CD8-positive, alpha-beta memory T cell (primary cell): ENCODE data around the gene SMPD3. TPM values are rescaled to one million over a fixed set of nuclear protein-coding genes. Genes with fewer than 3 reads are reported as not detected.

ENCODE experiments used
- CTCF ChIA-PET: fragments of 350-600 bp; sonication (Branson Sonifier 250); formaldehyde crosslinking; loops from one replicate; lab custom pipeline; 2021; ENCODE audit warnings: antibody characterized with exemption; lab: Charles Lee
- POLR2A ChIA-PET: fragments of 350-600 bp; sonication (Branson Sonifier 250); formaldehyde crosslinking; loops from one replicate; lab custom pipeline; 2021; ENCODE audit warnings: antibody characterized with exemption; lab: Charles Lee
- DNase-seq, 5 donors: peaks; one replicate each; pipeline versions ENCODE4 v3.0.0 to v3.0.0-alpha.2; 2020 to 2022; ENCODE audit warnings: mixed read lengths in 1 of 5
- H3K27ac ChIP-seq: one replicate; pipeline ENCODE4 v1.7.0; 2013; ENCODE audit warnings: low read depth, mild to moderate bottlenecking, low read length, moderate library complexity
- H3K27me3 ChIP-seq: 2 replicates; pipeline ENCODE4 v1.7.0; 2013; ENCODE audit warnings: low read length, mild to moderate bottlenecking; ENCODE audit not compliant: insufficient read depth, poor library complexity, severe bottlenecking
- H3K36me3 ChIP-seq: 2 replicates; pipeline ENCODE4 v1.7.0; 2013; ENCODE audit warnings: mild to moderate bottlenecking, low read length, moderate library complexity; ENCODE audit not compliant: insufficient read depth
- H3K4me1 ChIP-seq: 2 replicates; pipeline ENCODE4 v1.7.0; 2013; ENCODE audit warnings: mild to moderate bottlenecking, low read length, moderate library complexity; ENCODE audit not compliant: insufficient read depth
- H3K4me3 ChIP-seq: 2 replicates; pipeline ENCODE4 v1.7.0; 2013; ENCODE audit warnings: mild to moderate bottlenecking, low read length
- H3K9me3 ChIP-seq: 2 replicates; pipeline ENCODE4 v1.7.0; 2013; ENCODE audit warnings: mild to moderate bottlenecking, low read length
- H3K27ac Mint-ChIP-seq, 8 donors: one replicate each; pipeline ENCODE4 v1.8.0; 2020 to 2021; ENCODE audit warnings: mixed read lengths in 8 of 8, mild to moderate bottlenecking in 6 of 8, inconsistent platforms in 3 of 8, moderate library complexity in 3 of 8
- H3K27me3 Mint-ChIP-seq, 2 donors: one replicate each; pipeline ENCODE4 v1.8.0; 2020 to 2021; ENCODE audit warnings: mixed read lengths in 2 of 2, mild to moderate bottlenecking in 1 of 2, moderate library complexity in 1 of 2
- H3K36me3 Mint-ChIP-seq, 3 donors: one replicate each; pipeline ENCODE4 v1.8.0; 2020 to 2021; ENCODE audit warnings: mixed read lengths in 3 of 3, inconsistent platforms in 1 of 3, mild to moderate bottlenecking in 1 of 3
- H3K4me1 Mint-ChIP-seq, 3 donors: one replicate each; pipeline ENCODE4 v1.8.0; 2020 to 2021; ENCODE audit warnings: mixed read lengths in 3 of 3, inconsistent platforms in 1 of 3, mild to moderate bottlenecking in 1 of 3
- H3K4me3 Mint-ChIP-seq, 7 donors: one replicate each; pipeline ENCODE4 v1.8.0; 2020 to 2021; ENCODE audit warnings: mixed read lengths in 7 of 7, mild to moderate bottlenecking in 6 of 7, moderate library complexity in 4 of 7, inconsistent platforms in 2 of 7
- H3K9me3 Mint-ChIP-seq, 5 donors: one replicate each; pipeline ENCODE4 v1.8.0; 2020 to 2022; ENCODE audit warnings: mixed read lengths in 5 of 5, mild to moderate bottlenecking in 3 of 5, moderate library complexity in 2 of 5, inconsistent platforms in 1 of 5
- polyA plus RNA-seq: library from polyadenylated mRNA; unstranded; fragments of 300-500 nt; fragmentation: Illumina TruSeq; gene quantifications from one replicate; pipeline ENCODE4 v1.2.3, GENCODE V29; 2021
- total RNA-seq, 2 experiments: library from RNA; stranded (reverse); gene quantifications; one replicate each; pipeline ENCODE4 v1.2.3, GENCODE V29; 2021

SMPD3 gene
- total and polyA plus RNA-seq, 3 experiments from 2014 or later: 0.15 to 1.6 (median 0.22) TPM

GRCh38 chr16:68469796-68470460 lies 21.6 kb upstream of the SMPD3 start:
- no peak overlapping the region for H3K27ac ChIP-seq
- no peaks in the 10 kb centered on the region for H3K9me3 Mint-ChIP-seq
- peaks cover 39% of the 10 kb centered on the region for H3K4me1 ChIP-seq
- no peaks in the 10 kb centered on the region for H3K27me3 ChIP-seq
- peak overlapping the region; percentile 52 for H3K4me3 ChIP-seq
- DNase-seq: peak in 1 of 5 donors; percentile 10
- peaks cover 40 to 53% (median 52%) of the 10 kb centered on the region in 3 donors for H3K4me1 Mint-ChIP-seq
- ChIA-PET CTCF (interaction anchor here (0.6 to 3.2 kb wide), 8 partner anchors 11 to 141 kb away, joined by 3 to 15 read pairs (median 4); no protein-coding TSS in a partner anchor), POLR2A (interaction anchor here (1.6 kb wide), 1 partner anchor 53 kb away, joined by 6 read pairs; no protein-coding TSS in a partner anchor)
- peak overlapping the region; percentile 5 to 91 (median 88) for H3K27ac Mint-ChIP-seq
- H3K36me3 Mint-ChIP-seq: no peaks in the 10 kb centered on the region
- peaks cover 0 to 1% of the 10 kb centered on the region in 2 donors for H3K27me3 Mint-ChIP-seq
- H3K9me3 ChIP-seq: no peaks in the 10 kb centered on the region
- no peaks in the 10 kb centered on the region for H3K36me3 ChIP-seq
- H3K4me3 Mint-ChIP-seq: peak overlapping the region; percentile 24 to 94 (median 87)

- H3K27me3 Mint-ChIP-seq: peaks cover 0 to 2% of the 10 kb centered on the region in 2 donors
- no peak for DNase-seq
- CTCF ChIA-PET: interaction anchor here (0.6 to 0.9 kb wide), 2 partner anchors 21 to 49 kb away, joined by 3 read pairs; no protein-coding TSS in a partner anchor
- Histone ChIP-seq H3K36me3 (no peaks in the 10 kb centered on the region), H3K4me1 (peaks cover 39% of the 10 kb centered on the region), H3K27me3 (no peaks in the 10 kb centered on the region), H3K9me3 (no peaks in the 10 kb centered on the region), H3K4me3 (no peak overlapping the region), H3K27ac (no peak overlapping the region)
- H3K36me3 Mint-ChIP-seq: peaks cover 0 to 7% (median 0%) of the 10 kb centered on the region in 3 donors
- H3K4me1 Mint-ChIP-seq: peaks cover 40 to 53% (median 52%) of the 10 kb centered on the region in 3 donors
- peak overlapping the region in 1 of 8 donors; percentile 29 for H3K27ac Mint-ChIP-seq
- POLR2A ChIA-PET: no interaction called here
- peak overlapping the region in 6 of 7 donors; percentile 26 to 80 (median 42) for H3K4me3 Mint-ChIP-seq
- H3K9me3 Mint-ChIP-seq: peaks cover 0 to 3% (median 0%) of the 10 kb centered on the region in 5 donors
These were observed 20.5 kb upstream of the SMPD3 start for GRCh38 chr16:68468842-68469241.

DNA sequence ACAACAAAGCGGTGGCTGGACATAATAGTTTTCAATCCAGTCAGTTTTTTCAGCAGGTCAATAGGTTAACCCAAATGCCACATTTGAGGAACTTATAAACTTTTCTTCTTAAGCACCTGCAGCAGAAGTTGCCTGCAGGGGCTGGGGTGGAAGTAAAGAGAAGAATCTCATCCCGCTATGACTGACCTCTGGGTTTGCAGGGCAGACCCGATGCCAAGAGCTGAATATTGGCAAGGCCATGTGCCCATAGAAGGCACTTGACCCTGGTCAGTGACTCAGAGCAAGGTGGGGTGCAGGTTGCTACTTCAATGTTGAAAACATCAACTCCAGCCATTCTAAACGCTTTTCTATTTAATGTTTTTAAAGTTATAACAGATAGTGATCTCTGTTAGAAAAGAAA lies 17.9 kb upstream of the SMPD3 start:
- no peak for DNase-seq
- Histone ChIP-seq H3K27ac (no peak overlapping the region), H3K36me3 (no peaks in the 10 kb centered on the region), H3K9me3 (no peaks in the 10 kb centered on the region), H3K4me3 (no peak overlapping the region), H3K27me3 (no peaks in the 10 kb centered on the region), H3K4me1 (peaks cover 39% of the 10 kb centered on the region)
- Mint-ChIP-seq H3K4me3 (no peak overlapping the region), H3K27me3 (peaks cover 5 to 7% of the 10 kb centered on the region in 2 donors), H3K4me1 (peaks cover 36 to 46% (median 46%) of the 10 kb centered on the region in 3 donors), H3K27ac (no peak overlapping the region), H3K36me3 (peaks cover 0 to 17% (median 0%) of the 10 kb centered on the region in 3 donors), H3K9me3 (peaks cover 0 to 7% (median 3%) of the 10 kb centered on the region in 5 donors)
- ChIA-PET POLR2A (no interaction called here), CTCF (interaction anchor here (1.2 kb wide), 1 partner anchor 44 kb away, joined by 3 read pairs; no protein-coding TSS in a partner anchor)

DNA sequence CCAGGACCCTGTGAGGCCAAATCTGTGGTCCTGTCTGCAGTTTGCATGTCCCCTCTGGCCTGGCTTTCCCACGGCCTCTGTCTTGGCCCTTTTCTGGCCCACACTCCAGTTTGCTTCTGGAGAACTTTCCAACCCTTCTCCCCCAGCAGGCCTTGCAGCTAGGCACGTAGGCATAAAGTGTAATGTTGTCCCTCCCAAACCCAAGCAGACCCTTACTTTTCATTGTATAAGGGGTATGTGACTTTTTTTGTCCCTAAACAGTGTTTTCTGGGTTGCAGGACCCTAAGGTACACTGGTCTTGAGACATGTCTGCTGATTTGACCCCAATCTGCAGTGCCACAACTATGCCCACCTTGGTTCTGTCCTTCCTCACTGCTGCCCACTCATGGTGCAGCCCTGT lies 15.6 kb upstream of the SMPD3 start:
- no peaks in the 10 kb centered on the region for H3K27me3 ChIP-seq
- DNase-seq: no peak
- H3K27ac Mint-ChIP-seq: peak overlapping the region in 1 of 8 donors; percentile 46
- no peaks in the 10 kb centered on the region for H3K36me3 ChIP-seq
- ChIA-PET CTCF (interaction anchor here (1.2 to 1.3 kb wide), 2 partner anchors 17 to 46 kb away, joined by 3 read pairs; no protein-coding TSS in a partner anchor), POLR2A (no interaction called here)
- peaks cover 0 to 7% (median 3%) of the 10 kb centered on the region in 5 donors for H3K9me3 Mint-ChIP-seq
- H3K4me3 Mint-ChIP-seq: no peak overlapping the region
- H3K27ac ChIP-seq: no peak overlapping the region
- H3K4me1 ChIP-seq: peaks cover 17% of the 10 kb centered on the region
- H3K4me1 Mint-ChIP-seq: peaks cover 18 to 24% (median 23%) of the 10 kb centered on the region in 3 donors
- peaks cover 0 to 17% (median 0%) of the 10 kb centered on the region in 3 donors for H3K36me3 Mint-ChIP-seq
- H3K27me3 Mint-ChIP-seq: peaks cover 18 to 26% of the 10 kb centered on the region in 2 donors
- no peaks in the 10 kb centered on the region for H3K9me3 ChIP-seq
- H3K4me3 ChIP-seq: no peak overlapping the region

GRCh38 chr16:68460067-68460466 lies 11.8 kb upstream of the SMPD3 start:
- Mint-ChIP-seq H3K9me3 (peaks cover 0 to 7% (median 3%) of the 10 kb centered on the region in 5 donors), H3K27ac (no peak overlapping the region), H3K36me3 (peaks cover 0 to 17% (median 0%) of the 10 kb centered on the region in 3 donors), H3K4me3 (no peak overlapping the region), H3K27me3 (peaks cover 17 to 26% of the 10 kb centered on the region in 2 donors), H3K4me1 (no peaks in the 10 kb centered on the region)
- DNase-seq: no peak
- Histone ChIP-seq H3K4me1 (no peaks in the 10 kb centered on the region), H3K9me3 (no peaks in the 10 kb centered on the region), H3K36me3 (no peaks in the 10 kb centered on the region), H3K27me3 (no peaks in the 10 kb centered on the region), H3K4me3 (no peak overlapping the region), H3K27ac (no peak overlapping the region)
- POLR2A ChIA-PET: no interaction called here
- CTCF ChIA-PET: interaction anchor here (1.0 kb wide), 1 partner anchor 50 kb away, joined by 4 read pairs; no protein-coding TSS in a partner anchor

DNA sequence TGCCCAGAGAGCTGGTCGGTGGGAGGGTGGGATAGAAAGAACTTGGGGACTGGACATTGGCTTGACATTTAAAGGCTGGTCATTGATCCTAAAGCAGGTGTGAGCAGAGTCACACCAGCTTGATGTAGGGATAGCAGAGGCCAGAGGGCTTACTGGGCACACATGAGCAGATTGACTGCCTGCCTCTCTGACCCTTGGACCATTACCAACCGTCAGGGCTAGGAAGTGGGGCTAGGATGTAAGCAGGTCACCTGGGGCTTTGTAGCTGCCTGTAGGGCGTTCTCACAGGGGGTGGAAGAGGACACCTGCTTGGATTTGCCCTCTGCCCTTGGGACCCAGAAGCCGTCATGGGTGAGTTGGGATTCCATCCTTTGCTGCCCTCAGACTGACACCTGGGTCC lies 11.1 kb upstream of the SMPD3 start:
- Mint-ChIP-seq H3K4me1 (no peaks in the 10 kb centered on the region), H3K4me3 (no peak overlapping the region), H3K27me3 (peaks cover 17 to 26% of the 10 kb centered on the region in 2 donors), H3K27ac (no peak overlapping the region), H3K9me3 (peaks cover 0 to 7% (median 3%) of the 10 kb centered on the region in 5 donors), H3K36me3 (peaks cover 0 to 16% (median 0%) of the 10 kb centered on the region in 3 donors)
- Histone ChIP-seq H3K4me3 (no peak overlapping the region), H3K9me3 (no peaks in the 10 kb centered on the region), H3K36me3 (no peaks in the 10 kb centered on the region), H3K4me1 (no peaks in the 10 kb centered on the region), H3K27me3 (no peaks in the 10 kb centered on the region), H3K27ac (no peak overlapping the region)
- POLR2A ChIA-PET: no interaction called here
- no peak for DNase-seq
- CTCF ChIA-PET: interaction anchor here (1.0 kb wide), 1 partner anchor 51 kb away, joined by 4 read pairs; no protein-coding TSS in a partner anchor

DNA sequence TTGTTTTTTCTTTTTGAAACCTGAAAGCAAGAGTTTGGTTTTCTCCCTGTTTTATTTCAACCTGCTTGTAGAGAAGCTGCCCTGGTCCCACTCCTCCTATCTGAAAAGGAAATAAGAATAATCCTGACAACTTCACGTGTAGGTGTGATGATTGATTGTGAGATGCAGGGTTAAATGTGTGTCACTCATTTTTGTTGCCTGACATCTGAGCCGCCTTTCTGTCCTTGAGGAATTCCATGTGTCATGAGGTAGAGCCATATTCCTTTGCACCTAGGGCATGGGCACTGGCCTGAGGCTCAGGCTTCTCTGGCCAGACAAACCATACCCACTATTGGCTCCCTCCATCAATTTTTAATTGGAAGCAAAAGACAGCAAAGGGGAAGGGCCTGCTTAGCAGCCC lies 10.2 kb upstream of the SMPD3 start:
- no peaks in the 10 kb centered on the region for H3K4me1 Mint-ChIP-seq
- ChIA-PET POLR2A (no interaction called here), CTCF (no interaction called here)

GRCh38 chr16:68458101-68458500 lies 9.8 kb upstream of the SMPD3 start:
- Mint-ChIP-seq H3K27ac (no peak overlapping the region), H3K4me3 (no peak overlapping the region), H3K9me3 (peaks cover 0 to 3% (median 0%) of the 10 kb centered on the region in 5 donors), H3K36me3 (peaks cover 0 to 5% (median 0%) of the 10 kb centered on the region in 3 donors), H3K27me3 (peaks cover 13 to 26% of the 10 kb centered on the region in 2 donors), H3K4me1 (no peaks in the 10 kb centered on the region)
- Histone ChIP-seq H3K9me3 (no peaks in the 10 kb centered on the region), H3K4me1 (peaks cover 5% of the 10 kb centered on the region), H3K36me3 (no peaks in the 10 kb centered on the region), H3K27ac (no peak overlapping the region), H3K4me3 (no peak overlapping the region), H3K27me3 (no peaks in the 10 kb centered on the region)
- CTCF ChIA-PET: interaction anchor here (1.1 kb wide), 1 partner anchor 9 kb away, joined by 3 read pairs; no protein-coding TSS in a partner anchor
- POLR2A ChIA-PET: no interaction called here
- DNase-seq: no peak

More for the DNA sequence above, 10.2 kb upstream of the SMPD3 start:
- Histone ChIP-seq H3K4me1 (peaks cover under 1% of the 10 kb centered on the region), H3K9me3 (no peaks in the 10 kb centered on the region), H3K4me3 (no peak overlapping the region), H3K27ac (no peak overlapping the region), H3K36me3 (no peaks in the 10 kb centered on the region), H3K27me3 (no peaks in the 10 kb centered on the region)
- Mint-ChIP-seq H3K4me3 (no peak overlapping the region), H3K9me3 (peaks cover 0 to 3% (median 1%) of the 10 kb centered on the region in 5 donors), H3K36me3 (peaks cover 0 to 7% (median 0%) of the 10 kb centered on the region in 3 donors), H3K27ac (peak overlapping the region in 1 of 8 donors; percentile 29), H3K27me3 (peaks cover 13 to 26% of the 10 kb centered on the region in 2 donors)
- DNase-seq: no peak
